ENCODE data around the gene OR6C2.

The OR6C2 gene

GRCh38 chr12:55443776-55444175, at the start of gene OR6C2:
Gene OR6C2 (plus strand): TSS chr12:55444076. CDS start chr12:55452214, 8,138 bp downstream.
- TF ChIP-seq CTCF (IDR thresholded peaks at IDR 0.05) = no peak

GRCh38 chr12:55396326-55396725, 47.5 kb upstream of the OR6C2 start:
- TF ChIP-seq CTCF (IDR thresholded peaks at IDR 0.05) = no peak

GRCh38 chr12:55400229-55400628, 43.6 kb upstream of the OR6C2 start, which contains the start of gene OR6C65:
Gene OR6C65 (plus strand): TSS chr12:55400529. CDS start chr12:55400529, 0 bp downstream.
- no peak for TF ChIP-seq CTCF (IDR thresholded peaks at IDR 0.05)

GRCh38 chr12:55407866-55408265, 36.0 kb upstream of the OR6C2 start:
- no peak for TF ChIP-seq CTCF (IDR thresholded peaks at IDR 0.05)

- TF ChIP-seq CTCF (IDR thresholded peaks at IDR 0.05) = no peak
Measured at GRCh38 chr12:55416961-55417360, 26.9 kb upstream of the OR6C2 start.

- TF ChIP-seq CTCF (IDR thresholded peaks at IDR 0.05) = no peak
Measured at GRCh38 chr12:55420307-55420962, 23.4 kb upstream of the OR6C2 start.

- no peak for TF ChIP-seq CTCF (IDR thresholded peaks at IDR 0.05)
Measured at GRCh38 chr12:55425954-55426353, 17.9 kb upstream of the OR6C2 start, which contains the start of gene OR6C76. Gene OR6C76 (plus strand): TSS chr12:55426254. CDS start chr12:55426254, 0 bp downstream.

Data from LNCAP (cell line).